Endothelial cell of umbilical vein (primary cell): Measurements from ENCODE around the gene RELCH. TPM values are rescaled to one million over a fixed set of nuclear protein-coding genes. Genes with fewer than 3 reads are reported as not detected.
A peak's percentile ranks its signal among the peaks of the same experiment; 100 is the strongest.

Experiments
- BruUV-seq: library from RNA; stranded (reverse); fragments of 400-500 nt; replicated peaks from 2 replicates; lab custom pipeline; 2021; lab: Mats Ljungman, UMichigan
- CTCF ChIA-PET: fragments of 300-600, 350-600 bp; sonication (Branson Sonifier 250); formaldehyde crosslinking; loops from one replicate; lab custom pipeline; 2021; ENCODE audit warnings: antibody characterized with exemption, inconsistent platforms; lab: Charles Lee
- POLR2A ChIA-PET: fragments of 300-600, 350-600 bp; sonication (Branson Sonifier 250); formaldehyde crosslinking; loops from one replicate; lab custom pipeline; 2021; ENCODE audit warnings: antibody characterized with exemption, inconsistent platforms; lab: Charles Lee
- DNase-seq: peaks from one replicate; pipeline ENCODE4 v3.0.0-alpha.2; 2011; ENCODE audit warnings: low read depth, low spot score
- FAIRE-seq: peaks from 2 replicates; lab custom pipeline; 2011; peaks lifted over from hg19 to GRCh38; lab: Jason Lieb, UNC
- H2AFZ ChIP-seq: 2 replicates; pipeline ENCODE4 v1.6.0; 2012; ENCODE audit warnings: low read depth, low read length, control low read depth, inconsistent platforms
- H3K27ac ChIP-seq: 2 replicates; pipeline ENCODE4 v1.5.1; 2011; ENCODE audit warnings: low read depth, mild to moderate bottlenecking, control low read depth, low read length, moderate library complexity; ENCODE audit not compliant: insufficient read depth
- H3K27me3 ChIP-seq, 2 experiments: 2 replicates each; pipeline versions ENCODE4 v1.6.0 to v1.6.1; 2011; ENCODE audit warnings: low read length in 2 of 2, mixed read lengths in 1 of 2; ENCODE audit not compliant: control insufficient read depth in 2 of 2, insufficient read depth in 2 of 2
- H3K36me3 ChIP-seq, 2 experiments: 2 replicates in 1 of 2; 3 replicates in 1 of 2; pipeline ENCODE4 v1.5.1; 2011; ENCODE audit warnings: low read length in 2 of 2, mild to moderate bottlenecking in 1 of 2, moderate library complexity in 1 of 2; ENCODE audit not compliant: control insufficient read depth in 2 of 2, insufficient read depth in 2 of 2; ENCODE audit errors: extremely low read depth in 1 of 2
- H3K4me1 ChIP-seq: 3 replicates; pipeline ENCODE4 v1.5.1; 2011; ENCODE audit warnings: mild to moderate bottlenecking, low read length; ENCODE audit not compliant: control insufficient read depth, insufficient read depth; ENCODE audit errors: extremely low read depth
- H3K4me2 ChIP-seq: 2 replicates; pipeline ENCODE4 v1.6.1; 2011; ENCODE audit warnings: low read length, control low read depth, mixed read lengths; ENCODE audit not compliant: insufficient read depth
- H3K4me3 ChIP-seq, 3 experiments: fragments of 200-600 bp in 1 of 3; sonication (generic), shearing (Covaris generic) in 1 of 3; replicated peaks in 1 of 3; 2 replicates each; pipeline ENCODE4 v1.5.1; 2011 to 2016; ENCODE audit warnings: control low read depth in 3 of 3, low read length in 3 of 3, mild to moderate bottlenecking in 2 of 3, inconsistent platforms in 1 of 3, low read depth in 1 of 3, moderate library complexity in 1 of 3; ENCODE audit not compliant: insufficient read depth in 1 of 3
- H3K79me2 ChIP-seq: 2 replicates; pipeline ENCODE4 v1.6.0; 2012; ENCODE audit warnings: low read length, inconsistent platforms; ENCODE audit not compliant: control insufficient read depth, insufficient read depth
- H3K9ac ChIP-seq: replicated peaks from 2 replicates; pipeline ENCODE3; 2011; ENCODE audit warnings: low read length, control low read depth; ENCODE audit not compliant: insufficient read depth; ENCODE audit errors: extremely low read depth
- H3K9me1 ChIP-seq: replicated peaks from 3 replicates; pipeline ENCODE4 v1.6.0; 2011; ENCODE audit warnings: mild to moderate bottlenecking, low read length; ENCODE audit not compliant: control insufficient read depth, insufficient read depth; ENCODE audit errors: extremely low read depth
- H3K9me3 ChIP-seq: replicated peaks from 2 replicates; pipeline ENCODE4 v1.5.1; 2012; ENCODE audit warnings: low read length, inconsistent platforms; ENCODE audit not compliant: control insufficient read depth, insufficient read depth
- H4K20me1 ChIP-seq: replicated peaks from 2 replicates; pipeline ENCODE3; 2011; ENCODE audit warnings: mild to moderate bottlenecking, low read length; ENCODE audit not compliant: control insufficient read depth, insufficient read depth; ENCODE audit errors: extremely low read depth
- CTCF ChIP-seq, 2 donors: IDR thresholded peaks; 1 replicate in 1 of 2; 2 replicates in 1 of 2; pipeline ENCODE4 v1.5.1; 2011; ENCODE audit warnings: low read length in 2 of 2, mild to moderate bottlenecking in 2 of 2, moderate library complexity in 2 of 2, control low read depth in 1 of 2, inconsistent platforms in 1 of 2, low read depth in 1 of 2; ENCODE audit not compliant: insufficient read depth in 1 of 2; ENCODE audit errors: extremely low read depth in 1 of 2
- FOS ChIP-seq: IDR thresholded peaks from 2 replicates; pipeline ENCODE4 v1.6.1; 2011; ENCODE audit warnings: mild to moderate bottlenecking, low read length, moderate library complexity, borderline replicate concordance; ENCODE audit not compliant: insufficient read depth
- GATA2 ChIP-seq: IDR thresholded peaks from 2 replicates; pipeline ENCODE4 v1.7.0; 2011; ENCODE audit warnings: low read depth, mild to moderate bottlenecking, moderate library complexity, mixed read lengths, low read length; ENCODE audit not compliant: insufficient read length, insufficient read depth
- JUN ChIP-seq: IDR thresholded peaks from 2 replicates; pipeline ENCODE4 v1.6.1; 2011; ENCODE audit warnings: borderline replicate concordance, low read depth; ENCODE audit not compliant: insufficient read length, insufficient read depth
- MAX ChIP-seq: IDR thresholded peaks from 2 replicates; pipeline ENCODE4 v1.6.1; 2011; ENCODE audit not compliant: insufficient read depth, insufficient read length
- MYC ChIP-seq: IDR thresholded peaks from one replicate; pipeline ENCODE4 v1.6.1; 2011; ENCODE audit warnings: mild to moderate bottlenecking, low read depth, low read length
- POLR2A ChIP-seq: IDR thresholded peaks from 2 replicates; pipeline ENCODE4 v1.6.1; 2012; ENCODE audit warnings: low read depth, mild to moderate bottlenecking, control low read depth, low read length
- POLR2AphosphoS5 ChIP-seq: IDR thresholded peaks from 2 replicates; pipeline ENCODE4 v1.6.1; 2012; ENCODE audit warnings: low read depth, mild to moderate bottlenecking, control low read depth, low read length, moderate library complexity; ENCODE audit not compliant: insufficient read depth
- dilution Hi-C: fragments of 300-500 bp; cut with MboI; formaldehyde crosslinking; loops from one replicate; pipeline ENCODE4 v1.15.0; 2019; ENCODE audit warnings: low sequenced_read_pairs; ENCODE audit not compliant: extremely low pct_ligation_motif_present
- intact Hi-C: fragments of 100-400 bp; cut with micrococcal nuclease; formaldehyde crosslinking; loops from one replicate; pipeline ENCODE4 v1.10.0; 2022
- polyA plus RNA-seq, 4 experiments: library from polyadenylated mRNA; depleted of rRNA in 3 of 4; stranded (reverse) in 3 of 4; unstranded in 1 of 4; fragments of >200 nt; gene quantifications; 2 replicates each; pipeline versions ENCODE4 v1.2.1 to v1.2.3, GENCODE V29; 2011 to 2012; ENCODE audit warnings: missing spikeins in 1 of 4
- total RNA-seq: library from RNA; stranded (reverse); gene quantifications from 2 replicates; pipeline ENCODE4 v1.2.3, GENCODE V29; 2021

Gene RELCH
- total and polyA plus RNA-seq, 2 donors (not counting 3 experiments of a cell fraction or from before 2014, with no cell fraction given) = 6.6 to 25.2 TPM

DNA sequence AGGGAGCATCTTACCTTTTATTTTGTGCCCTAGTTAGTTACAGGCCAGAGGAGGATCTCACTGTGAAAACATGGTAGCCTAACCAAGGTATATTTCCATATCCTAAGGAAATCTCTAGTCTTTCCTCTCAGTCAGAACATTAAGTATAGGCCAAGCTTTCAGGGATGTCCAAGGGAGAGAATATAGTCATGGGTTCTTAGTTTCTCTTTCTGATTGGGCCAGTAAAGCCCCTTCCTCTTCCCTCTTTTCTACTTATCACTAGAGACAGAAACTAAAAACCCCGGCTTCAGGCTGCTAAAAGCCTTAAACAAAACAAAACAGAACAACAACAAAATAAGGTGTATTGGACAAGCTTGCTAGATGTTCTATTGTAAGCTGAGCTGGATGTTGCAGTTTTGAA, 93.7 kb downstream of the RELCH start:
- Histone ChIP-seq H3K4me3 (no peak overlapping the region), H3K9me1 (peaks cover 2% of the 10 kb centered on the region), H3K4me2 (peak overlapping the region; percentile 91), H3K9ac (no peak overlapping the region), H4K20me1 (no peaks in the 10 kb centered on the region), H3K27me3 (no peaks in the 10 kb centered on the region), H3K36me3 (peaks cover 4 to 12% of the 10 kb centered on the region in 2 experiments), H2AFZ (no peak overlapping the region), H3K9me3 (no peaks in the 10 kb centered on the region), H3K79me2 (no peaks in the 10 kb centered on the region), H3K4me1 (peaks cover 28% of the 10 kb centered on the region), H3K27ac (no peak overlapping the region)
- intact Hi-C loops (loop anchor here (5.0 kb wide), 1 partner anchor 52 kb away; no protein-coding TSS in a partner anchor), dilution Hi-C loops (no loop called here)
- peak; percentile 66 for FAIRE-seq
- DNase-seq = no peak
- BruUV-seq = no TSS peak
- TF ChIP-seq MAX = no peak
- no peak for TF ChIP-seq JUN
- no peak for TF ChIP-seq FOS
- TF ChIP-seq MYC = no peak
- no peak for TF ChIP-seq CTCF (IDR thresholded peaks at IDR 0.05; ENCODE audit: extremely low read depth in 1 of 2, insufficient read depth in 1 of 2, low read depth in 1 of 2, low read length in 2 of 2)
- TF ChIP-seq POLR2A = no peak
- TF ChIP-seq GATA2 = no peak
- no peak for TF ChIP-seq POLR2AphosphoS5
- POLR2A ChIA-PET = no interaction called here
- CTCF ChIA-PET = interaction anchor here (1.1 to 2.1 kb wide), 3 partner anchors 8 to 303 kb away, joined by 3 to 5 read pairs (median 5); no protein-coding TSS in a partner anchor
